IPS-15b (cell line): ENCODE data around the gene PCBD1.

Source experiments
- H3K27me3 ChIP-seq: one replicate; pipeline ENCODE4 v1.6.1; 2013; ENCODE audit warnings: low read length; ENCODE audit not compliant: control insufficient read depth, insufficient read depth
- H3K36me3 ChIP-seq: one replicate; pipeline ENCODE4 v1.6.1; 2013; ENCODE audit warnings: low read length; ENCODE audit not compliant: control insufficient read depth, insufficient read depth
- H3K4me1 ChIP-seq: one replicate; pipeline ENCODE4 v1.6.1; 2013; ENCODE audit warnings: mild to moderate bottlenecking, low read length; ENCODE audit not compliant: control insufficient read depth, insufficient read depth
- H3K4me3 ChIP-seq: one replicate; pipeline ENCODE4 v1.5.1; 2013; ENCODE audit warnings: low read depth, low read length
- H3K9ac ChIP-seq: one replicate; pipeline ENCODE4 v1.6.1; 2013; ENCODE audit warnings: low read depth, mild to moderate bottlenecking, low read length
- H3K9me3 ChIP-seq: one replicate; pipeline ENCODE4 v1.6.1; 2013; ENCODE audit warnings: mild to moderate bottlenecking, low read length; ENCODE audit not compliant: control insufficient read depth, insufficient read depth

Gene PCBD1

DNA sequence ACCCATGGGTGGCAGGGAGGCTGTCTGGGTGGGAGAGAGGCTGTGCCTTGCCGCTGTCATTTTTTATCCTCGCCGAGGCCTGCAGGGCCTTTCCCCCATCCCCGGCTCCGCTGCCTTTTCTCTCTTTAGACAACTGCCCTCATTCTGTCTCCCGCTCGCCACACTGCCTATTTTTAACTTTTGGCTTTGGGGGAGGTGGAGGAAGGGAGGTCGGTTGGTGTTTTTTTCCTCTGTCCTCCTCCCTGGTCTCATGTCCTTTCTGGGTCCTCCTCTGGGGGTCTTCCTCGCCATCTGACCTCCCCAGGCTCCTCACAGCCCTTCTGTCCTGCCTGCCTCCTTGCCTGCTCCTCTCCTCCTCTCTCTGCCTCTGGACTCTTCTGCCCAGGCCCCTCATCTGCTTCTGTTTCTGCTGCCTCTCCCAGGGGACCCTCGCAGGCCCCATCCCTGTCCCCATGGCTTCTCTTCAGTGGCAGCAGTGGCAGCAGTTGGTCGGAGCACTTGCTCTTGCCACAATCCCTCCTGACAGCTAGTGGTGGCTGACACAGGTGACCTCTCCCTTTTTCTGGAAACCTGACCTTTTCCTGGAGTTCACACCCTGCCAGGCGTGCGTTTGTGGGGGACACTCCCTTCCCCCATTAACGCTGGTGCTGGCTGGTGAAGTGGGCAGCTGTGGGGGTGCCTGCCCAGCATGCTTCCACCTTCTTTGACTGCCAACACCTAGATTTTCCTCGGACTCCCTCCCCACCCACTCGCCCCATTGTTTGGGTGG is 19.5 kb upstream of the PCBD1 start:
- no peaks in the 10 kb centered on the region for H3K27me3 ChIP-seq

DNA sequence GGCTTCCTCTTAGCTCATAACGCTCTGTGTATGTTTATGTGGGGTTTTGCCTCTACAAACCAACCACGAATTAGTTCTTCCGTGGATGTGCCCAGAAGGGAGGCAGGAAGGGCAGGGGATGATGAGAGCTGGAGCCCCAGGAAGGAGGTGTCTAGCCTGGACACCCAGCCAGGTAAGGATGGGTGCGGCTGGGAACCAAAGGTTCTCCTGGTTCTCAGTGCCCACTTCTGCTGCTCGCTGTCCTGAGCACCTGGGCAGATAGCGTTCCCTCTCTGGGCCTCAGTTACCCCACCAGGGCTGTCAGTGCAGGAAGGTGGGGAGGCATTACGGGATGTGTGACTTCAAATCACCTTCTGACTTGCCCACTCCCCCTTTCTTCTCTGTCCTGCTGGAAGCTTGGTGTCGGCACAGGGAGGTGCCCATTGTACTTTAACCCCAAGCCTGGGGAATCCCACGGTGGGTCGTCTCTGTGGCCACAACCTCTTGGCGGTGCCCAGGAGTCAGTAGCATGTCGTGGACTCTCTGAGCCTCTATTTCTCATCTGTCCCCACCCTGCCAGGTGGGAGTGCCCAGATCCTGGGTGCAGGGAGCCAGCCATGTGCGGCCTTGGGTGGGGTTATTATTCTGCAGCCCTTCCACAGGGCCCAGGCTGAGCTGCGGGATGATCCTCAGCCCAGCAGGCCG is 18.7 kb upstream of the PCBD1 start:
- Histone ChIP-seq H3K9ac (no peak overlapping the region), H3K27me3 (no peaks in the 10 kb centered on the region), H3K9me3 (no peaks in the 10 kb centered on the region), H3K4me3 (no peak overlapping the region), H3K36me3 (no peaks in the 10 kb centered on the region), H3K4me1 (no peaks in the 10 kb centered on the region)

More for the DNA sequence above, 19.5 kb upstream of the PCBD1 start:
- no peaks in the 10 kb centered on the region for H3K36me3 ChIP-seq
- H3K9me3 ChIP-seq, result no peaks in the 10 kb centered on the region
- H3K4me1 ChIP-seq, result no peaks in the 10 kb centered on the region
- no peak overlapping the region for H3K4me3 ChIP-seq
- H3K9ac ChIP-seq, result no peak overlapping the region

GRCh38 chr10:70906031-70906783 is 17.8 kb upstream of the PCBD1 start:
- Histone ChIP-seq H3K36me3 (no peaks in the 10 kb centered on the region), H3K4me3 (no peak overlapping the region), H3K9ac (no peak overlapping the region), H3K27me3 (no peaks in the 10 kb centered on the region), H3K9me3 (no peaks in the 10 kb centered on the region), H3K4me1 (no peaks in the 10 kb centered on the region)

DNA sequence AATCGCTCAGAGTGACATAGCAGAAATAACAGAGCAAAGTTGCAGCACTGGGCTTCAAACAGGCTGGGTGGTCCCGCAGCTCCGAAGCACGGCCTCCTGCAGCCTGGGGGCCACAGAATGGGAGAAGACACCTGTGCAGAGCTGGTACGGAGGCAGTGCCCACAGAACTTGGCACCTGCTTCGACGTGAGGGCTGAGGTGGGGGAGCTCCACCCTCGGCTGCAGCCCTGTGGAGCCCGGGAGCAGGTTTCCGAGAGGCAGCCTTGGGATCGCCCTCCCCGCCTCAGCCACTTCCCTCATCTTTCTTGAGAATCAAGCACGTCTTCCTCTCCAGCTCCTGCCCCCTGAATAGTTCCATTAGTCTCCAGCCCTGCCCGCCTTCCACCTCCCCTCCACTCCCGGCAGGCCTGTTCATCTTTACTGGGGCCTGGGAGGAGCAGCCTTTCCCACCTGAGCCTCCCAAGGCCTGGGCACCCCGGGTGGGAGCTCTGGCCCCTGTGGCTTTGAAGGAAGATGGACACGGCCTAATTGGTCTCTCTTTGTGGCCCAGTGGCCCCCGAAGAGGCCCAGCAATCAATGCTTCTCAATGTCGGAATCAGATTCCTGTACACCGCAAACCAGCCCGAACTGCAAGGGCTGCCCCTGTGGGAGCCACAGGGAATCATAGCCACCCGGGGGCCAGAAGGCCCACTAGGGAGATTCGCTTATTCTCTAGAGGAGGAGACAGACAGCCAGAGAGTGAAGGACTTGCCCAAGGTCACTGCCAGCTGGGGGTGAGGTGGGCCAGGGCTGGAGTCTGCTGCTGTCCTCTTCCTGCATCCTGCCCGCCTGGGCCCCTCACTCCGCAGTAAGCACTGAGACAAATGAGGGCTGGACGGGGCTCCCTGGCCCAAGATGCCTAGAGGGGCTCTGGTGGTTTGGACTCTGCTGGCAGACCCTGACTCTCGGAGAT is 17.0 kb upstream of the PCBD1 start:
- H3K9ac ChIP-seq, result no peak overlapping the region
- H3K4me1 ChIP-seq, result no peaks in the 10 kb centered on the region
- H3K4me3 ChIP-seq, result no peak overlapping the region
- H3K9me3 ChIP-seq, result no peaks in the 10 kb centered on the region
- no peaks in the 10 kb centered on the region for H3K36me3 ChIP-seq
- H3K27me3 ChIP-seq, result no peaks in the 10 kb centered on the region

DNA sequence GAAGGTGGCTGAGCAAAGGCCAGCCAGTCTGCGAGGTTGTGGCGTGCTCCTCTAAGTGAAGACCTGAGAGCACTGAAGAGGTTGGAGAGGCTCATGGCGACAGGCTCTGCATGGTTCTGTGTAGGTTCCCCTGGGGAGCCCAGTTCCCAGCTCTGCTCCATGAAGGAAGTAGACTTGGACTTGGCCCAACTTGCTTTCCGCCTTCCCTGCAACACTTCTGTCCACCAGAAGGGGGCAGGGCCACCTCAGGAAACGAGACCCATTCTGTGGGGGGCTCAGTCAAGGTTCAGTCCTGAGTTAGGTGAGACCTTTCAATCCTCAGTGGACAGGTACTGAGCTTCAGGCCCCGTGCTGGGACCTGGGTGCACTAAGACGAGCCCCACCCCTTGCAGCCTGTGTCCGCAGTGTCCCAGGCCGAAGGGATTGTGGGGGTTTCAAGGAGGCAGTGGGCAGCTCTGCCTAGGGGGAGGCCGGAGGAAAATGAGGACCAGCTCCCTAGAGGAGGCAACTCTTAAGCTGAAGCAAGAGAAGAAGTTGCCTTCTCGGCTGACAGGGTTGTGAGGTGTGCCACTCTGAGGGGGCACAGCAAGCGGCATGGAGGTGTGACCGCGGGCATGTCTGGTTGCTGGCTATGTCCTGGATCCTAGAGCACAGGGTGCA is 15.0 kb upstream of the PCBD1 start:
- Histone ChIP-seq H3K9me3 (no peaks in the 10 kb centered on the region), H3K36me3 (no peaks in the 10 kb centered on the region), H3K27me3 (no peaks in the 10 kb centered on the region), H3K4me3 (no peak overlapping the region), H3K9ac (no peak overlapping the region), H3K4me1 (no peaks in the 10 kb centered on the region)

- Histone ChIP-seq H3K36me3 (no peaks in the 10 kb centered on the region), H3K27me3 (no peaks in the 10 kb centered on the region), H3K4me3 (no peak overlapping the region), H3K4me1 (no peaks in the 10 kb centered on the region), H3K9me3 (no peaks in the 10 kb centered on the region), H3K9ac (no peak overlapping the region)
Measured at GRCh38 chr10:70902661-70903261, 14.4 kb upstream of the PCBD1 start.

- Histone ChIP-seq H3K4me1 (no peaks in the 10 kb centered on the region), H3K9me3 (no peaks in the 10 kb centered on the region), H3K4me3 (no peak overlapping the region), H3K9ac (no peak overlapping the region), H3K27me3 (no peaks in the 10 kb centered on the region), H3K36me3 (no peaks in the 10 kb centered on the region)
Measured at GRCh38 chr10:70901276-70901878, 13.0 kb upstream of the PCBD1 start.

DNA sequence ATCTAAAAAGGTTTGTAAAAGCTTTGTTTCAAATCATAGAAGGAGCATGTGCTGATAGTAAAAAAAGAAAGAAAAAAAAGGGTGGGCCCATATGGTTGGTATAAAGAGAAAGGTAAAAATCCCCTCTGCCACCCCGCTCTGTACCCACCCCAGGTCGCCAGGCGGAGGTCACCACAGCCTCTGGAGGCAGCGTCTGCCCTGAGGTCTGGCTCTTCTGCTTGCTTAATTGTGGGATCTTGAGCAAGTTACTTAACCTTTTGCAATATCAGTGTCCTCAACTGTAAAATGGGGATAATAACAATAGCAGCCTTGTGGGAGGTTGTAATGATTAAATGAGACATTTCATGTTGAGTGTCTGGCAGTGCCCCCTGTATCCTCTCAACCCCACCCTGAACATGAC is 10.7 kb upstream of the PCBD1 start:
- Histone ChIP-seq H3K27me3 (no peaks in the 10 kb centered on the region), H3K9ac (no peak overlapping the region), H3K36me3 (no peaks in the 10 kb centered on the region), H3K4me1 (no peaks in the 10 kb centered on the region), H3K4me3 (no peak overlapping the region), H3K9me3 (no peaks in the 10 kb centered on the region)

- Histone ChIP-seq H3K4me3 (no peak overlapping the region), H3K27me3 (no peaks in the 10 kb centered on the region), H3K4me1 (no peaks in the 10 kb centered on the region)
Measured at GRCh38 chr10:70898687-70899086, 10.3 kb upstream of the PCBD1 start.

DNA sequence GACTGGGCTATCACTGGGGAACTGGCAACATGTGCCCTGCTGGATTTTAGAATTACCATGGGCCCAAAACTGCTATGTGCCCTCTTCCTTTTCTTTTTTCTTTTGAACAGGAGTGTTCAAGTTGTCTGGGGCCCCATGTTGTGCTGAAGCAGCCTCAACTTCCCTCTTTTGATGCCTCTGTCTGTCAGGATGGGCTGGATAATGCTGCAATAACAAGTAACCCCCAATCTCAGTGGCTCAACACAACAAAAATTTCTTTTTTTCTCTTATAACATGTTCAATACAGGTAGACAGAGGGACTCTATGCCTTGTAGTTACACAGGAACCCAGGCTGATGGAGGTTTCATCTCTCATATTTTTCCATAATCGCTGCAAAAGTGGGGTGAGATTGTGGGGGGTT is 8.2 kb upstream of the PCBD1 start:
- Histone ChIP-seq H3K9me3 (no peaks in the 10 kb centered on the region), H3K9ac (no peak overlapping the region), H3K27me3 (no peaks in the 10 kb centered on the region), H3K4me1 (peaks cover 9% of the 10 kb centered on the region), H3K36me3 (no peaks in the 10 kb centered on the region), H3K4me3 (no peak overlapping the region)

More at GRCh38 chr10:70898687-70899086, 10.3 kb upstream of the PCBD1 start:
- Histone ChIP-seq H3K36me3 (no peaks in the 10 kb centered on the region), H3K9ac (no peak overlapping the region), H3K9me3 (no peaks in the 10 kb centered on the region)
